Testis (tissue), 3 donors: ENCODE results near the gene FAM170A. TPM values are rescaled to one million over a fixed set of nuclear protein-coding genes. Genes with fewer than 3 reads are reported as not detected.

Experiments used
- DNase-seq: peaks from one replicate; pipeline ENCODE4 v3.0.0-alpha.2; 2019
- H3K27ac ChIP-seq, 2 donors: fragments of 200-600 bp; sonication (generic); one replicate each; pipeline ENCODE4 v1.5.1; 2019
- H3K27me3 ChIP-seq: fragments of 200-600 bp; sonication (generic); one replicate; pipeline ENCODE4 v1.5.1; 2019
- H3K36me3 ChIP-seq: fragments of 200-600 bp; sonication (generic); one replicate; pipeline ENCODE4 v1.5.1; 2017; ENCODE audit warnings: low read depth; ENCODE audit errors: missing control alignments
- H3K4me1 ChIP-seq: fragments of 200-600 bp; sonication (generic); one replicate; pipeline ENCODE4 v1.5.1; 2019
- H3K4me3 ChIP-seq, 2 donors: fragments of 200-600 bp; sonication (generic); one replicate each; pipeline ENCODE4 v1.5.1; 2017 to 2019
- H3K9me3 ChIP-seq: fragments of 200-600 bp; sonication (generic); one replicate; pipeline ENCODE4 v1.5.1; 2017
- POLR2A ChIP-seq: fragments of 450-650 bp; IDR thresholded peaks from one replicate; pipeline ENCODE4 v1.6.1; 2017; ENCODE audit warnings: antibody characterized with exemption, mild to moderate bottlenecking, moderate library complexity
- WGBS, 2 donors: methylation state at CpG; one replicate each; pipeline ENCODE4 v1.1.5; 2018; 5-methylcytosine and 5-hydroxymethylcytosine counted together
- intact Hi-C: fragments of 100-400 bp; cut with DNase I; formaldehyde crosslinking; loops from one replicate; pipeline ENCODE4 v1.15.1; 2023; ENCODE audit warnings: low total_unique reads
- polyA plus RNA-seq: library from polyadenylated mRNA; stranded (reverse); fragments of 350-450 nt; fragmentation: Illumina TruSeq; extraction: RNeasy Lipid Tissue Mini Kit (QIAGEN cat#74804); gene quantifications from one replicate; pipeline ENCODE4 v1.2.3, GENCODE V29; 2014; ENCODE audit warnings: low read depth, low replicate concordance; ENCODE audit not compliant: insufficient read depth
- total RNA-seq, 2 donors: library from RNA; depleted of rRNA; stranded (reverse); fragments of >200 nt; gene quantifications; one replicate each; pipeline ENCODE4 v1.2.3, GENCODE V29; 2016
- TF ChIP-seq, protein P1 (sequence below), 3 experiments: fragments of 450-650 bp in 2 of 3; fragments of 200-600 bp in 1 of 3; sonication (generic) in 1 of 3; IDR thresholded peaks; one replicate each; pipeline ENCODE4 v1.5.1; 2016 to 2019; ENCODE audit warnings: antibody characterized with exemption in 3 of 3, mild to moderate bottlenecking in 2 of 3, moderate library complexity in 1 of 3

Gene FAM170A
- total and polyA plus RNA-seq, 3 donors from 2014 or later, result 7.2 to 55.5 (median 11.5) TPM

DNA sequence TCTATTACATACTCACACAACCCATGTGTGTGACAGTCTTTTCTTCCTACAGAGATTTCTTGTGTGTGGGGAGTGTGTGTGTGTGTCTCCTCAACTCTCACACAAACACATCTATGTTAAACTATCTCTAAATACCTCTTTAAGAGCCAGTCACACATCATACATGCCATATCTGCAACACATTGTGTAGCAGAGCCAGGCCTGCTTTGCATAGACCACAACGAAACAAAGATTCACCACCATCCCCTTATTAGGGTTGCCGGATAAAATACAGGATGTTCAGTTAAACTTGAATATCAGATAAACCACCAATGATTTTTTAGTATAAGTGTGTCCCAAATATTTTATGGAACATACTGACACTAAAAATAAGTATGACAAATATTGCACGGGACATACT lies 2.3 kb downstream of the FAM170A start:
- H3K36me3 ChIP-seq, result no peaks in the 10 kb centered on the region
- no peak for DNase-seq
- H3K4me1 ChIP-seq, result no peaks in the 10 kb centered on the region
- H3K9me3 ChIP-seq, result no peaks in the 10 kb centered on the region
- no peak overlapping the region for H3K27ac ChIP-seq
- intact Hi-C loops, result no loop called here
- no peaks in the 10 kb centered on the region for H3K27me3 ChIP-seq
- TF ChIP-seq, protein P1, sequence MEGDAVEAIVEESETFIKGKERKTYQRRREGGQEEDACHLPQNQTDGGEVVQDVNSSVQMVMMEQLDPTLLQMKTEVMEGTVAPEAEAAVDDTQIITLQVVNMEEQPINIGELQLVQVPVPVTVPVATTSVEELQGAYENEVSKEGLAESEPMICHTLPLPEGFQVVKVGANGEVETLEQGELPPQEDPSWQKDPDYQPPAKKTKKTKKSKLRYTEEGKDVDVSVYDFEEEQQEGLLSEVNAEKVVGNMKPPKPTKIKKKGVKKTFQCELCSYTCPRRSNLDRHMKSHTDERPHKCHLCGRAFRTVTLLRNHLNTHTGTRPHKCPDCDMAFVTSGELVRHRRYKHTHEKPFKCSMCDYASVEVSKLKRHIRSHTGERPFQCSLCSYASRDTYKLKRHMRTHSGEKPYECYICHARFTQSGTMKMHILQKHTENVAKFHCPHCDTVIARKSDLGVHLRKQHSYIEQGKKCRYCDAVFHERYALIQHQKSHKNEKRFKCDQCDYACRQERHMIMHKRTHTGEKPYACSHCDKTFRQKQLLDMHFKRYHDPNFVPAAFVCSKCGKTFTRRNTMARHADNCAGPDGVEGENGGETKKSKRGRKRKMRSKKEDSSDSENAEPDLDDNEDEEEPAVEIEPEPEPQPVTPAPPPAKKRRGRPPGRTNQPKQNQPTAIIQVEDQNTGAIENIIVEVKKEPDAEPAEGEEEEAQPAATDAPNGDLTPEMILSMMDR (IDR thresholded peaks at IDR 0.05), result no peak
- no peak for TF ChIP-seq POLR2A
- WGBS, 2 donors, result 95 to 99% methylated on average over 3 of the region's 3 CpGs
- H3K4me3 ChIP-seq, result no peak overlapping the region

DNA sequence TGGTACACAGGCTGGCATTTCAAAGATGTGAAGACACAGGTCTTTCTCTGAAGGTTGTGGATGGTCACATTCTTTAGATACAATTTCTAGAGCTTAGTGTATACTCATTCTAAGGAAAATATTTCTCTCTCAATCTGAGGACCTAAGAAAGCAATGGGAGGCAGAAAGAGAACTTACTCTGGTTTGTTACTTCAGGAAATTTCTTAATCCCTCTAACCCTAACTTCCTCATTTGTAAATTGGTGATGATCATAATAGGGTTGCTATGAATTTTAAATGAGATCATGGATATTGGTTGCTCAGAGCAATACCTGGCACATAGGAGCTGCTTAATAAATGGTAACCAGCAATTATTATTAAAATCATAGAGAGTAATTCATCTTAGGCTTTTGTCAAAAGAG lies 22.1 kb downstream of the FAM170A start:
- no peak for TF ChIP-seq POLR2A
- TF ChIP-seq, protein P1 (IDR thresholded peaks at IDR 0.05), result no peak

DNA sequence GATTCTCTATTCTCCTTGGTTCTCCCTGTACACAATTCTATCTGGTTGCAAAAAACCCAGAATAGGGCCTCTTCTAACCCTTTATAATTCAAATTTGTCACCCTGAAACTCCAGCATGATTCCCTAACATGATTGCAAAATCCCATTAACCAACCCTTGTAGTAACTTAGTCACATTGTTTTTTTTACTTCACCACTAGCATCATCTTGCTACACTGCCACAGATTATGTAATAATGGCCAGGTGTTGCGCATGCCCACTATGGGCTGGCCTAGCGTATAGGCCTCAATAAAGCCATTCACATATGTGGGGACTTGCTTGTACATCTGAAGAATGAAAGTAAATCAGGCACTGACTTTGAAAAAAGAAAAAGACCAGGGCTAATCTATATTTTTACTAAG lies 25.7 kb downstream of the FAM170A start:
- H3K4me1 ChIP-seq, result no peaks in the 10 kb centered on the region
- TF ChIP-seq POLR2A, result no peak
- TF ChIP-seq, protein P1 (IDR thresholded peaks at IDR 0.05), result no peak
- H3K9me3 ChIP-seq, result no peaks in the 10 kb centered on the region
- DNase-seq, result no peak
- no peak overlapping the region for H3K4me3 ChIP-seq
- no peaks in the 10 kb centered on the region for H3K36me3 ChIP-seq
- intact Hi-C loops, result no loop called here
- H3K27ac ChIP-seq, result no peak overlapping the region
- 96 to 97% methylated on average over 2 of the region's 2 CpGs for WGBS, 2 donors
- no peaks in the 10 kb centered on the region for H3K27me3 ChIP-seq

More for the DNA sequence above, 22.1 kb downstream of the FAM170A start:
- intact Hi-C loops, result no loop called here
- DNase-seq, result no peak
- no peaks in the 10 kb centered on the region for H3K36me3 ChIP-seq
- no peaks in the 10 kb centered on the region for H3K9me3 ChIP-seq
- no peak overlapping the region for H3K4me3 ChIP-seq
- H3K27ac ChIP-seq, result no peak overlapping the region
- no peaks in the 10 kb centered on the region for H3K4me1 ChIP-seq
- H3K27me3 ChIP-seq, result no peaks in the 10 kb centered on the region

DNA sequence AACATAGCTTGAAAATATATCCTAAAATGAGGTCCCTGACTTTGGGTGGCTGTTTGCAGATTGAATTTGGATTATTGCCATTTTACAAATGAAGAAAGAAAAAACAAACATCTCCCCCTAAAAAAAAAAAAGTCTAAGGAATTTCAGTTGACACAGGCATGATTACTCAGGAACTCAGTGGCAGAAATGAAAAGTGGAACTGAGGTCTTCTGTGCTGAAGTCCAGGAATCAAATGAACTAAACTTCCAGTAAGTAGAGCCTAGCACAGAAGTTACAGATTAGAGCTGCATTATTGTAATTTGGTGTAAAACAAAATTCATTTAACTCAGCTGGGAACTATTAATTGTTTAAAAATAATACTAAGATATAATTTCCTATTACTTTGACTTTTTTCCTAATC lies 26.7 kb downstream of the FAM170A start:
- DNase-seq, result no peak
- intact Hi-C loops, result no loop called here
- Histone ChIP-seq H3K36me3 (no peaks in the 10 kb centered on the region), H3K4me3 (no peak overlapping the region), H3K27me3 (no peaks in the 10 kb centered on the region), H3K27ac (no peak overlapping the region), H3K9me3 (no peaks in the 10 kb centered on the region), H3K4me1 (no peaks in the 10 kb centered on the region)
- TF ChIP-seq, protein P1 (IDR thresholded peaks at IDR 0.05), result no peak
- TF ChIP-seq POLR2A, result no peak

DNA sequence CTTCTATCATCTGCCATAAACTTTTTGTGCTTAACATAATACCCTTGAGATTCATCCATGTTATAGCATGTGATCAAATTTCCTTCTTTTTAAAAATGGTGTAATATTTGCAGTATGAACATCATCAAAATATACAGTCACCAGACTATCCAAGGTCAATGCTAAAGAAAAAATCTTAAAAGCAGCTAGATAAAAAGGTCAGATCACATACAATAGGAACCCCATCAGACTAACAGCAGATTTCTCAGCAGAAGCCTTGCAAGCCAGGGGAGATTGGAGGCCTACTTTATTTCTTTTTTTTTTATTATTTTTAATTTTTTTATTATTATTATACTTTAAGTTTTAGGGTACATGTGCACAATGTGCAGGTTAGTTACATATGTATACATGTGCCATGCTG lies 37.2 kb downstream of the FAM170A start:
- intact Hi-C loops, result no loop called here
- Histone ChIP-seq H3K4me1 (no peaks in the 10 kb centered on the region), H3K27ac (no peak overlapping the region), H3K4me3 (no peak overlapping the region), H3K9me3 (no peaks in the 10 kb centered on the region), H3K36me3 (no peaks in the 10 kb centered on the region), H3K27me3 (no peaks in the 10 kb centered on the region)
- TF ChIP-seq, protein P1 (IDR thresholded peaks at IDR 0.05), result no peak
- no peak for TF ChIP-seq POLR2A
- no peak for DNase-seq
